Endodermal cell (in vitro differentiated cells): ENCODE results near the gene KIAA0513. TPM values are rescaled to one million over a fixed set of nuclear protein-coding genes. Genes with fewer than 3 reads are reported as not detected.

Source experiments
- DNase-seq: peaks from one replicate; pipeline ENCODE4 v3.0.0-alpha.2; 2017
- H3K27ac ChIP-seq: 2 replicates; pipeline ENCODE4 v1.5.1; 2013; ENCODE audit warnings: mild to moderate bottlenecking, low read depth, low read length, moderate library complexity
- H3K27me3 ChIP-seq: 2 replicates; pipeline ENCODE4 v1.6.1; 2013; ENCODE audit warnings: mild to moderate bottlenecking, low read length, moderate library complexity; ENCODE audit not compliant: insufficient read depth, control insufficient read depth, poor library complexity, severe bottlenecking
- H3K36me3 ChIP-seq: 2 replicates; pipeline ENCODE4 v1.7.0; 2013; ENCODE audit warnings: mild to moderate bottlenecking, low read length, moderate library complexity; ENCODE audit not compliant: control insufficient read depth, insufficient read depth
- H3K4me1 ChIP-seq: one replicate; pipeline ENCODE4 v1.7.0; 2013; ENCODE audit warnings: low read length; ENCODE audit not compliant: control insufficient read depth, insufficient read depth
- H3K4me3 ChIP-seq: 2 replicates; pipeline ENCODE4 v1.5.1; 2013; ENCODE audit warnings: mild to moderate bottlenecking, low read length, moderate library complexity
- H3K9ac ChIP-seq: 2 replicates; pipeline ENCODE4 v1.6.1; 2013; ENCODE audit warnings: mild to moderate bottlenecking, low read length, moderate library complexity; ENCODE audit not compliant: poor library complexity, severe bottlenecking; ENCODE audit errors: extremely low read depth
- H3K9me3 ChIP-seq: 2 replicates; pipeline ENCODE4 v1.6.1; 2013; ENCODE audit warnings: mild to moderate bottlenecking, low read length, moderate library complexity; ENCODE audit not compliant: control insufficient read depth
- H3K27ac Mint-ChIP-seq: 2 replicates; pipeline ENCODE4 v1.8.0; 2020; ENCODE audit warnings: mixed read lengths
- H3K27me3 Mint-ChIP-seq: 2 replicates; pipeline ENCODE4 v1.8.0; 2021; ENCODE audit warnings: mild to moderate bottlenecking, mixed read lengths; ENCODE audit not compliant: insufficient read depth
- H3K36me3 Mint-ChIP-seq: 2 replicates; pipeline ENCODE4 v1.8.0; 2020; ENCODE audit warnings: low read depth, mixed read lengths
- H3K4me1 Mint-ChIP-seq: 2 replicates; pipeline ENCODE4 v1.8.0; 2020; ENCODE audit warnings: mixed read lengths
- H3K4me3 Mint-ChIP-seq: 2 replicates; pipeline ENCODE4 v1.8.0; 2020; ENCODE audit warnings: mild to moderate bottlenecking, moderate library complexity, mixed read lengths
- H3K9me3 Mint-ChIP-seq: 2 replicates; pipeline ENCODE4 v1.8.0; 2020; ENCODE audit warnings: mild to moderate bottlenecking, mixed read lengths
- CTCF ChIP-seq: fragments of 200-600 bp; sonication (generic); conservative IDR thresholded peaks from 2 replicates; pipeline ENCODE4 v1.5.0; 2021; ENCODE audit warnings: antibody characterized with exemption, mild to moderate bottlenecking
- WGBS, 2 experiments: methylation state at CpG; one replicate each; pipeline versions ENCODE4 v1.1.5 to v1.1.7; 2013; ENCODE audit warnings: missing lambda C conversion rate in 2 of 2, mixed read lengths in 1 of 2; ENCODE audit not compliant: insufficient coverage in 1 of 2, insufficient read length in 1 of 2; 5-methylcytosine and 5-hydroxymethylcytosine counted together
- total RNA-seq, 2 donors: library from RNA; stranded (reverse); fragmentation: NEBNext Ultra II Directional in 1 of 2; extraction: Animal tissue kit (Norgen Biotek cat#: 25700) in 1 of 2; gene quantifications; 2 replicates in 1 of 2; 3 replicates in 1 of 2; pipeline ENCODE4 v1.2.1, GENCODE V29; 2021

The KIAA0513 gene
- total RNA-seq, 2 donors from 2014 or later: 9.2 to 16.0 TPM

- H3K9me3 ChIP-seq: no peaks in the 10 kb centered on the region
- H3K27ac Mint-ChIP-seq: no peak overlapping the region
Observed at GRCh38 chr16:85136213-85136701, 108.7 kb downstream of the KIAA0513 start.

GRCh38 chr16:85136702-85137322 is 109.2 kb downstream of the KIAA0513 start:
- no peak for TF ChIP-seq CTCF
- H3K27ac Mint-ChIP-seq: no peak overlapping the region
- Histone ChIP-seq H3K27ac (no peak overlapping the region), H3K4me1 (no peaks in the 10 kb centered on the region), H3K36me3 (no peaks in the 10 kb centered on the region), H3K9me3 (no peaks in the 10 kb centered on the region), H3K27me3 (no peaks in the 10 kb centered on the region), H3K9ac (no peak overlapping the region), H3K4me3 (no peak overlapping the region)
- peaks cover 10% of the 10 kb centered on the region for H3K27me3 Mint-ChIP-seq
- no peak for DNase-seq
- H3K9me3 Mint-ChIP-seq: peaks cover 2% of the 10 kb centered on the region
- WGBS, 2 experiments: 87 to 92% methylated on average over 9 to 17 of the region's 17 CpGs
- H3K4me1 Mint-ChIP-seq: peaks cover 1% of the 10 kb centered on the region
- H3K36me3 Mint-ChIP-seq: no peaks in the 10 kb centered on the region
- no peak overlapping the region for H3K4me3 Mint-ChIP-seq

More at GRCh38 chr16:85136213-85136701, 108.7 kb downstream of the KIAA0513 start:
- Mint-ChIP-seq H3K27me3 (peaks cover 10% of the 10 kb centered on the region), H3K4me1 (no peaks in the 10 kb centered on the region), H3K36me3 (no peaks in the 10 kb centered on the region), H3K4me3 (no peak overlapping the region), H3K9me3 (peaks cover 2% of the 10 kb centered on the region)
- Histone ChIP-seq H3K9ac (no peak overlapping the region), H3K4me3 (no peak overlapping the region), H3K27ac (no peak overlapping the region), H3K36me3 (no peaks in the 10 kb centered on the region), H3K27me3 (no peaks in the 10 kb centered on the region), H3K4me1 (no peaks in the 10 kb centered on the region)
- no peak for DNase-seq
- no peak for TF ChIP-seq CTCF
- 81 to 90% methylated on average over 11 to 12 of the region's 12 CpGs for WGBS, 2 experiments

- DNase-seq: no peak
- H3K36me3 Mint-ChIP-seq: no peaks in the 10 kb centered on the region
- peaks cover 2% of the 10 kb centered on the region for H3K9me3 Mint-ChIP-seq
- 85 to 94% methylated on average over 13 to 29 of the region's 29 CpGs for WGBS, 2 experiments
- Histone ChIP-seq H3K4me3 (no peak overlapping the region), H3K36me3 (no peaks in the 10 kb centered on the region), H3K9ac (no peak overlapping the region), H3K27ac (no peak overlapping the region), H3K9me3 (no peaks in the 10 kb centered on the region), H3K27me3 (no peaks in the 10 kb centered on the region), H3K4me1 (no peaks in the 10 kb centered on the region)
- H3K27me3 Mint-ChIP-seq: peaks cover 10% of the 10 kb centered on the region
- no peak overlapping the region for H3K27ac Mint-ChIP-seq
- H3K4me1 Mint-ChIP-seq: peaks cover 1% of the 10 kb centered on the region
- no peak for TF ChIP-seq CTCF
- H3K4me3 Mint-ChIP-seq: no peak overlapping the region
Observed at GRCh38 chr16:85137323-85138072, 109.9 kb downstream of the KIAA0513 start.
